Prostate gland (tissue), 2 donors: ENCODE measurements around the gene ORAI3. TPM values are rescaled to one million over a fixed set of nuclear protein-coding genes. Genes with fewer than 3 reads are reported as not detected.

Experiments used
- DNase-seq: peaks from one replicate; pipeline ENCODE4 v3.0.0-alpha.2; 2019; ENCODE audit warnings: low spot score
- H3K27ac ChIP-seq, 2 donors: fragments of 200-600 bp; sonication (generic); 2 replicates each; pipeline ENCODE4 v1.5.1; 2017 to 2019
- H3K27me3 ChIP-seq: fragments of 200-600 bp; sonication (generic); replicated peaks from 2 replicates; pipeline ENCODE4 v1.5.1; 2019; ENCODE audit not compliant: insufficient read depth
- H3K36me3 ChIP-seq, 2 donors: fragments of 200-600 bp; sonication (generic); 1 replicate in 1 of 2; 2 replicates in 1 of 2; pipeline versions ENCODE4 v1.5.1 to v1.8.1; 2017 to 2019
- H3K4me1 ChIP-seq: fragments of 200-600 bp; sonication (generic); replicated peaks from 2 replicates; pipeline ENCODE4 v1.5.1; 2019
- H3K4me3 ChIP-seq, 2 donors: fragments of 200-600 bp; sonication (generic); 2 replicates each; pipeline ENCODE4 v1.5.1; 2017 to 2019
- H3K9me3 ChIP-seq: fragments of 200-600 bp; sonication (generic); 2 replicates; pipeline ENCODE4 v1.5.1; 2017
- POLR2A ChIP-seq: fragments of 450-650 bp; IDR thresholded peaks from one replicate; pipeline ENCODE4 v1.6.1; 2016; ENCODE audit warnings: antibody characterized with exemption, mild to moderate bottlenecking
- POLR2AphosphoS5 ChIP-seq: sonication (generic); formaldehyde crosslinking; IDR thresholded peaks from one replicate; pipeline ENCODE4 v1.6.1; 2017; ENCODE audit warnings: antibody characterized with exemption
- WGBS: methylation state at CpG from one replicate; pipeline ENCODE4 v1.1.5; 2018; 5-methylcytosine and 5-hydroxymethylcytosine counted together
- intact Hi-C: fragments of 100-400 bp; cut with DNase I; formaldehyde crosslinking; loops from one replicate; pipeline ENCODE4 v1.14.2; 2022
- total RNA-seq, 2 donors: library from RNA; depleted of rRNA; stranded (reverse); fragments of >200 nt; gene quantifications; one replicate each; pipeline ENCODE4 v1.1.0, GENCODE V29; 2016
- TF ChIP-seq, protein P1 (sequence below), 4 experiments: fragments of 200-600 bp in 2 of 4; fragments of 450-650 bp in 2 of 4; sonication (generic) in 2 of 4; IDR thresholded peaks; 1 replicate in 3 of 4; 2 replicates in 1 of 4; pipeline ENCODE4 v1.5.1; 2016 to 2019; ENCODE audit warnings: antibody characterized with exemption in 4 of 4, mild to moderate bottlenecking in 2 of 4, moderate library complexity in 2 of 4

The ORAI3 gene
- total RNA-seq, 2 donors from 2014 or later, result 74.6 to 114 TPM

DNA sequence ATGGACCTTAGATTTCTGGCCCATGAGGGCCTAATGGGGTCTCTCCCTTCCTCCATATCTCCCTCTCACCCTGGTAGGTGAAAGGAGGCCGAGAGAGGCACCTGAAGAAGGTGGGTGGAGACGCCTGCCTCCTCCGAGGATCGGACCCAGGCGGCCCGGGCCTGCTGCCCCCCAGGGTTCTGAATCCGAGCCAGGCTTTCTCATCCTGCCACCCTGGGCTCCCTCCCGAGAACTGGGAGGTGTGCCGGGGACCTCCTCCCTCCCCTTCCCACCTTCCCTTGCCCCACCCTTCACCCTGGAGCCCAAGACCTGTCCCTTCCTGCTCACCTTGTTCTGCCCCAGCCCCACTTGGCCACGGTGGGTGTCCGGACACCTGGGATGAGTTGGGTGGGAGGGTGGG is 20.5 kb upstream of the ORAI3 start:
- DNase-seq, result no peak
- peaks cover 0 to 7% of the 10 kb centered on the region in 2 donors for H3K36me3 ChIP-seq
- H3K27ac ChIP-seq, result no peak overlapping the region
- no peak overlapping the region for H3K4me3 ChIP-seq
- TF ChIP-seq, protein P1, sequence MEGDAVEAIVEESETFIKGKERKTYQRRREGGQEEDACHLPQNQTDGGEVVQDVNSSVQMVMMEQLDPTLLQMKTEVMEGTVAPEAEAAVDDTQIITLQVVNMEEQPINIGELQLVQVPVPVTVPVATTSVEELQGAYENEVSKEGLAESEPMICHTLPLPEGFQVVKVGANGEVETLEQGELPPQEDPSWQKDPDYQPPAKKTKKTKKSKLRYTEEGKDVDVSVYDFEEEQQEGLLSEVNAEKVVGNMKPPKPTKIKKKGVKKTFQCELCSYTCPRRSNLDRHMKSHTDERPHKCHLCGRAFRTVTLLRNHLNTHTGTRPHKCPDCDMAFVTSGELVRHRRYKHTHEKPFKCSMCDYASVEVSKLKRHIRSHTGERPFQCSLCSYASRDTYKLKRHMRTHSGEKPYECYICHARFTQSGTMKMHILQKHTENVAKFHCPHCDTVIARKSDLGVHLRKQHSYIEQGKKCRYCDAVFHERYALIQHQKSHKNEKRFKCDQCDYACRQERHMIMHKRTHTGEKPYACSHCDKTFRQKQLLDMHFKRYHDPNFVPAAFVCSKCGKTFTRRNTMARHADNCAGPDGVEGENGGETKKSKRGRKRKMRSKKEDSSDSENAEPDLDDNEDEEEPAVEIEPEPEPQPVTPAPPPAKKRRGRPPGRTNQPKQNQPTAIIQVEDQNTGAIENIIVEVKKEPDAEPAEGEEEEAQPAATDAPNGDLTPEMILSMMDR (IDR thresholded peaks at IDR 0.05), result no peak
- TF ChIP-seq POLR2AphosphoS5 (no peak), POLR2A (no peak)
- H3K27me3 ChIP-seq, result no peaks in the 10 kb centered on the region
- 70% methylated on average over 11 of the region's 11 CpGs for WGBS
- no peaks in the 10 kb centered on the region for H3K4me1 ChIP-seq
- H3K9me3 ChIP-seq, result no peaks in the 10 kb centered on the region
- intact Hi-C loops, result no loop called here

DNA sequence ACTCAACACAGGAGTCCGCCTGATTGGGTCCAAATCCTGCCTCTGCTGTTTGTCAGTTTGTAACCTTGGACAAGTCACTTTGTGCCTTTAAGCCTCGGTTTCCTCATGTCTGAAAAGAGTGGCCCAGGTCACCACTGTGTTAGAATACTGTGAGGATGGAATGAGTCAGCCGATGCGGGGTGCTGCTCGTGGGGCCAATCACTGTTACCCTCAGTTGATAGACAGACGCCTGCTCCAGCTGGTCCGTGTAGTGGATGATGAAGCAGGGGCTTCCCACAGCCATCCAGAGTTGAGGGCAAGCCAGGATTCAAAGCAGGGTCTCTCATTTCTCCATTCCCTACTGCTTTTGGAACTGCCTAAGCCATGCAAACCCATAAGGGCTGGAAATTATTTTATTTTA is 19.7 kb upstream of the ORAI3 start:
- intact Hi-C loops, result no loop called here
- WGBS, result 79% methylated on average over 7 of the region's 7 CpGs
- H3K27ac ChIP-seq, result no peak overlapping the region

DNA sequence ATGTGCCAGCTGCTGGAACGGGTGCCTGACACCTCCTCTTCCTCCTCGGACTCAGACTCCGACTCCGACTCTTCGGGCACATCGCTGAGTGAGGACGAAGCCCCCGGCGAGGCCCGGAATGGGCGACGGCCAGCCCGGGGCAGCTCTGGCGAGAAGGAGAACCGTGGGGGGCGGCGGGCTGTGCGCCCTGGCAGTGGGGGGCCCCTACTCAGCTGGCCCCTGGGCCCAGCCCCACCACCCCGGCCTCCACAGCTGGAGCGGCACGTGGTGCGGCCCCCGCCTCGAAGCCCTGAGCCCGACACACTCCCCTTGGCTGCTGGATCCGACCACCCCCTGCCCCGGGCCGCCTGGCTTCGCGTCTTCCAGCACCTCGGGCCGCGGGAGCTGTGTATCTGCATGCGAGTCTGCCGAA is 18.7 kb upstream of the ORAI3 start:
- Histone ChIP-seq H3K27ac (no peak overlapping the region), H3K36me3 (peaks cover 0 to 7% of the 10 kb centered on the region in 2 donors), H3K4me3 (no peak overlapping the region), H3K27me3 (no peaks in the 10 kb centered on the region), H3K4me1 (no peaks in the 10 kb centered on the region), H3K9me3 (no peaks in the 10 kb centered on the region)
- 88% methylated on average over 30 of the region's 35 CpGs for WGBS
- intact Hi-C loops, result no loop called here
- TF ChIP-seq POLR2AphosphoS5 (no peak), POLR2A (no peak)
- TF ChIP-seq, protein P1 (IDR thresholded peaks at IDR 0.05), result no peak
- DNase-seq, result no peak

More for the DNA sequence above, 19.7 kb upstream of the ORAI3 start:
- H3K36me3 ChIP-seq, result peaks cover 0 to 7% of the 10 kb centered on the region in 2 donors
- no peaks in the 10 kb centered on the region for H3K9me3 ChIP-seq
- no peak for DNase-seq
- TF ChIP-seq POLR2AphosphoS5 (no peak), POLR2A (no peak)
- TF ChIP-seq, protein P1 (IDR thresholded peaks at IDR 0.05), result no peak
- no peak overlapping the region for H3K4me3 ChIP-seq
- no peaks in the 10 kb centered on the region for H3K27me3 ChIP-seq
- H3K4me1 ChIP-seq, result no peaks in the 10 kb centered on the region

DNA sequence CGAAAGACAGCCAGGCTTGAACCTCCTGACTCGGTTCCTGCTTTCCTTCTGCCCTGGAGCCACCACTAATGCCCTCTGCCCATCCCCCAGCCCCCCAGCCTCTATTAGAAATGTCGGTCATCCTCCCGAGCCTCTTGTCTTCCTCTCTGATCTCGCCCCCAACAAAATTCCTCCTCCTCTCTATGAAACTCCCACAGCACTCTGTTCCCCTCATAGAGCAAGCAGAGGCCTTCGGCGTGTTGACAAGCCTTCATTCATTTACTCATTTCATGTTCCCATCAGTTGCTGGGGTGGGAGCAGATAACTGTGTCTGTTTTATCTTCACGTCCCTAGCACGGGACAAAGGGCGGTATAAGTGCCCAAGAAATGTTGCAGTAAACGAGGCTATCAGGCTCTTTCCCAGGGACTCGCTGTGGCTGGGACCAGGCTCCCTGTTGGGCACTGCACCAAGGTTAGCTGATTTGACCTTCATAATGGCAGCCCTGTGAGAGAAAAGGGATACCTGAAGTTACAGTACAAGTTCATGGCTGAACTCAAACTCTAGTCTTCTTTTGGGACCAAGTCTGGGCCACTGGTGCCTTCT is 17.7 kb upstream of the ORAI3 start:
- Histone ChIP-seq H3K36me3 (peaks cover 0 to 7% of the 10 kb centered on the region in 2 donors), H3K4me3 (no peak overlapping the region), H3K27ac (no peak overlapping the region), H3K27me3 (no peaks in the 10 kb centered on the region), H3K9me3 (no peaks in the 10 kb centered on the region), H3K4me1 (no peaks in the 10 kb centered on the region)
- 74% methylated on average over 12 of the region's 12 CpGs for WGBS
- no peak for DNase-seq
- intact Hi-C loops, result no loop called here
- TF ChIP-seq, protein P1 (IDR thresholded peaks at IDR 0.05), result no peak
- TF ChIP-seq POLR2A (no peak), POLR2AphosphoS5 (no peak)

DNA sequence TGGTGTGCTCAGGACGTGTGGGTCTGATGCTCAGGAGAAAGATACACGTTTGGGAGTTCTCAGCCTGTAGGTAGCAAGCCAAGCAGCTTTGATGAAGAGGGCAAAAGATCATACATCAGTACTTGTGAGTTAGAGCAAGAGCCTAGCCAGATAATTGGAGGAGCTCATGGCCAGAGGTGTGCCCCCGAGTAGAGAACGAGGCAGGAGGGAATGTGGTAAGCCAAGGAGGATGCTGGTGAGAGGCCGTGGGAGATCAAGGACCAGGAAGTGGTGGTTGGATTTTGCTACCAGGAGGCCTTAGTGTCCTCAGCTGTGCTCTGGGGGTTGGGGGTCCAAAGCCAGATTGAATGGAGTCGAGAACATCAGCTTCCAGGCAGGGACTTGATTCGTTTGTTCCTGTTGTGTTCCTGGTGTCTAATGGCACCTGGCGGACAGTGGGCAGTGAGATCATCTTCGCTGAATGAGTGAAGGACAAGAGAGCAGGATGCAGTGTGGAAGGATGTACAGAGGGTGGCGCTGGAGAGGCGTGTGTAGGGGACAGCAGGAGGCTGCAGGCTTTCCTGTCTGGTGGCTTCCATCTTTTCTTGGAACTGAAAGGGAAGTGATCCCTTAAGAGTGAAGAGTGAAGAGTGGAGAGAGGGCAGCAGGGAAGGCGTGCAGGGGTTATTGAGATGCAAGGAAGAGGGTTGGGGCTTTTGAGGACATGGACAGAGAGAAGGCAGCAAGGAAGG is 13.9 kb upstream of the ORAI3 start:
- DNase-seq, result no peak
- WGBS, result 60% methylated on average over 12 of the region's 12 CpGs
- intact Hi-C loops, result no loop called here
- no peaks in the 10 kb centered on the region for H3K4me1 ChIP-seq
- no peak overlapping the region for H3K4me3 ChIP-seq
- no peaks in the 10 kb centered on the region for H3K9me3 ChIP-seq
- peaks cover 0 to 5% of the 10 kb centered on the region in 2 donors for H3K36me3 ChIP-seq
- TF ChIP-seq, protein P1 (IDR thresholded peaks at IDR 0.05), result peak in 3 of 4 experiments; percentile 19 to 41 (median 25)
- no peak for TF ChIP-seq POLR2AphosphoS5
- H3K27ac ChIP-seq, result no peak overlapping the region
- H3K27me3 ChIP-seq, result no peaks in the 10 kb centered on the region
